ENCODE results near the gene ASPSCR1. TPM values are rescaled to one million over a fixed set of nuclear protein-coding genes. Genes with fewer than 3 reads are reported as not detected.

The ASPSCR1 gene
- total and polyA plus RNA-seq, 9 of the 15 experiments (the other 6 are each of a cell fraction or from before 2014, with no cell fraction given), result 0.90 to 36.9 (median 11.6) TPM

- TF ChIP-seq PHTF2 (CRISPR knock-in tag; IDR thresholded peaks at IDR 0.05) (no peak), BRD4 (IDR thresholded peaks at IDR 0.05) (peak; percentile 65; the same call in 1 of the 2 replicates), IRF2 (CRISPR knock-in tag; IDR thresholded peaks at IDR 0.05) (0 out of 2 replicates have a peak, but pooled peaks have one; percentile 47), SMARCA5 (IDR thresholded peaks at IDR 0.05) (no peak), ZBTB17 (CRISPR knock-in tag; IDR thresholded peaks at IDR 0.05) (peak; percentile 70; the same call in 1 of the 2 replicates), NELFE (IDR thresholded peaks at IDR 0.05; ENCODE audit: insufficient read depth, insufficient read length) (no peak), POLR2A (conservative IDR thresholded peaks at IDR 0.05) (peak; percentile 99), COPS2 (conservative IDR thresholded peaks at IDR 0.05) (no peak), CCNT2 (IDR thresholded peaks at IDR 0.05; ENCODE audit: borderline replicate concordance, extremely low read depth, insufficient read length, low read depth, low read length) (peak; percentile 85), CBX8 (IDR thresholded peaks at IDR 0.05; ENCODE audit: borderline replicate concordance, extremely low read depth, low read depth, low read length, poor library complexity, severe bottlenecking) (no peak), DLX4 (CRISPR knock-in tag; IDR thresholded peaks at IDR 0.05) (no peak), NCOR1 (IDR thresholded peaks at IDR 0.05) (no peak), FOXK2 (conservative IDR thresholded peaks at IDR 0.05 in 1 of 2, IDR thresholded peaks at IDR 0.05 in 1 of 2; ENCODE audit: low read depth in 2 of 2) (peak in 1 of 2 experiments; percentile 32; a peak in 1 of 4 replicates), KLF6 (CRISPR knock-in tag; IDR thresholded peaks at IDR 0.05; ENCODE audit: borderline replicate concordance) (peak; percentile 23; the same call in 1 of the 2 replicates), SRSF1 (IDR thresholded peaks at IDR 0.05; ENCODE audit: low read depth, low read length) (0 out of 2 replicates have a peak, but pooled peaks have one; percentile 67), TFAP4 (CRISPR knock-in tag; IDR thresholded peaks at IDR 0.05; ENCODE audit: borderline replicate concordance) (peak; percentile 84), DNMT1 (IDR thresholded peaks at IDR 0.05) (no peak), NR3C1 (CRISPR knock-in tag; IDR thresholded peaks at IDR 0.05) (peak; percentile 92), CHCHD3 (CRISPR knock-in tag; IDR thresholded peaks at IDR 0.05) (0 out of 2 replicates have a peak, but pooled peaks have one; percentile 9)
- TF ChIP-seq, protein P1, sequence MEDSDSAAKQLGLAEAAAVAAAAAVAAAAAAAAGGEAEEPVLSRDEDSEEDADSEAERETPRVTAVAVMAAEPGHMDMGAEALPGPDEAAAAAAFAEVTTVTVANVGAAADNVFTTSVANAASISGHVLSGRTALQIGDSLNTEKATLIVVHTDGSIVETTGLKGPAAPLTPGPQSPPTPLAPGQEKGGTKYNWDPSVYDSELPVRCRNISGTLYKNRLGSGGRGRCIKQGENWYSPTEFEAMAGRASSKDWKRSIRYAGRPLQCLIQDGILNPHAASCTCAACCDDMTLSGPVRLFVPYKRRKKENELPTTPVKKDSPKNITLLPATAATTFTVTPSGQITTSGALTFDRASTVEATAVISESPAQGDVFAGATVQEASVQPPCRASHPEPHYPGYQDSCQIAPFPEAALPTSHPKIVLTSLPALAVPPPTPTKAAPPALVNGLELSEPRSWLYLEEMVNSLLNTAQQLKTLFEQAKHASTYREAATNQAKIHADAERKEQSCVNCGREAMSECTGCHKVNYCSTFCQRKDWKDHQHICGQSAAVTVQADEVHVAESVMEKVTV (CRISPR knock-in tag; IDR thresholded peaks at IDR 0.05), result no peak
- TF ChIP-seq, protein P2, sequence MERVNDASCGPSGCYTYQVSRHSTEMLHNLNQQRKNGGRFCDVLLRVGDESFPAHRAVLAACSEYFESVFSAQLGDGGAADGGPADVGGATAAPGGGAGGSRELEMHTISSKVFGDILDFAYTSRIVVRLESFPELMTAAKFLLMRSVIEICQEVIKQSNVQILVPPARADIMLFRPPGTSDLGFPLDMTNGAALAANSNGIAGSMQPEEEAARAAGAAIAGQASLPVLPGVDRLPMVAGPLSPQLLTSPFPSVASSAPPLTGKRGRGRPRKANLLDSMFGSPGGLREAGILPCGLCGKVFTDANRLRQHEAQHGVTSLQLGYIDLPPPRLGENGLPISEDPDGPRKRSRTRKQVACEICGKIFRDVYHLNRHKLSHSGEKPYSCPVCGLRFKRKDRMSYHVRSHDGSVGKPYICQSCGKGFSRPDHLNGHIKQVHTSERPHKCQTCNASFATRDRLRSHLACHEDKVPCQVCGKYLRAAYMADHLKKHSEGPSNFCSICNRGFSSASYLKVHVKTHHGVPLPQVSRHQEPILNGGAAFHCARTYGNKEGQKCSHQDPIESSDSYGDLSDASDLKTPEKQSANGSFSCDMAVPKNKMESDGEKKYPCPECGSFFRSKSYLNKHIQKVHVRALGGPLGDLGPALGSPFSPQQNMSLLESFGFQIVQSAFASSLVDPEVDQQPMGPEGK (CRISPR knock-in tag; IDR thresholded peaks at IDR 0.05; ENCODE audit: borderline replicate concordance), result no peak
- TF ChIP-seq, protein P3, sequence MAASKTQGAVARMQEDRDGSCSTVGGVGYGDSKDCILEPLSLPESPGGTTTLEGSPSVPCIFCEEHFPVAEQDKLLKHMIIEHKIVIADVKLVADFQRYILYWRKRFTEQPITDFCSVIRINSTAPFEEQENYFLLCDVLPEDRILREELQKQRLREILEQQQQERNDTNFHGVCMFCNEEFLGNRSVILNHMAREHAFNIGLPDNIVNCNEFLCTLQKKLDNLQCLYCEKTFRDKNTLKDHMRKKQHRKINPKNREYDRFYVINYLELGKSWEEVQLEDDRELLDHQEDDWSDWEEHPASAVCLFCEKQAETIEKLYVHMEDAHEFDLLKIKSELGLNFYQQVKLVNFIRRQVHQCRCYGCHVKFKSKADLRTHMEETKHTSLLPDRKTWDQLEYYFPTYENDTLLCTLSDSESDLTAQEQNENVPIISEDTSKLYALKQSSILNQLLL (CRISPR knock-in tag; IDR thresholded peaks at IDR 0.05; ENCODE audit: borderline replicate concordance), result no peak
These were observed 59.9 kb downstream of the ASPSCR1 start, which contains the start of gene DCXR (continued) for GRCh38 chr17:82037092-82037888.

Measured in K562 (cell line).